ENCODE data around the gene CCDC93. TPM values are rescaled to one million over a fixed set of nuclear protein-coding genes. Genes with fewer than 3 reads are reported as not detected.

CCDC93 gene
- total RNA-seq, 1 donor: 10.2 TPM

GRCh38 chr2:117961201-117961600 lies 52.7 kb downstream of the CCDC93 start:
- DNase-seq (ENCODE audit: low read depth in 2 of 3, low spot score in 2 of 3): no peak

GRCh38 chr2:117960231-117960630 lies 53.6 kb downstream of the CCDC93 start:
- DNase-seq (ENCODE audit: low read depth in 2 of 3, low spot score in 2 of 3): no peak

GRCh38 chr2:117958186-117958585 lies 55.7 kb downstream of the CCDC93 start:
- DNase-seq (ENCODE audit: low read depth in 2 of 3, low spot score in 2 of 3): no peak

- DNase-seq (ENCODE audit: low read depth in 2 of 3, low spot score in 2 of 3): no peak
These were observed 56.3 kb downstream of the CCDC93 start for GRCh38 chr2:117957616-117958015.

- no peak for DNase-seq (ENCODE audit: low read depth in 2 of 3, low spot score in 2 of 3)
These were observed 57.7 kb downstream of the CCDC93 start for GRCh38 chr2:117956036-117956796.

- DNase-seq (ENCODE audit: low read depth in 2 of 3, low spot score in 2 of 3): no peak
These were observed 60.6 kb downstream of the CCDC93 start for GRCh38 chr2:117953231-117953630.

GRCh38 chr2:117952701-117953100 lies 61.2 kb downstream of the CCDC93 start:
- DNase-seq (ENCODE audit: low read depth in 2 of 3, low spot score in 2 of 3): no peak

GRCh38 chr2:117952228-117952627 lies 61.6 kb downstream of the CCDC93 start:
- DNase-seq (ENCODE audit: low read depth in 2 of 3, low spot score in 2 of 3): no peak

- no peak for DNase-seq (ENCODE audit: low read depth in 2 of 3, low spot score in 2 of 3)
These were observed 64.1 kb downstream of the CCDC93 start for GRCh38 chr2:117949806-117950205.

GRCh38 chr2:117948615-117949014 lies 65.3 kb downstream of the CCDC93 start:
- no peak for DNase-seq (ENCODE audit: low read depth in 2 of 3, low spot score in 2 of 3)

- DNase-seq (ENCODE audit: low read depth in 2 of 3, low spot score in 2 of 3): no peak
These were observed 68.6 kb downstream of the CCDC93 start for GRCh38 chr2:117945296-117945695.

- no peak for DNase-seq (ENCODE audit: low read depth in 2 of 3, low spot score in 2 of 3)
These were observed 69.1 kb downstream of the CCDC93 start for GRCh38 chr2:117944816-117945215.

GRCh38 chr2:117943013-117943672 lies 70.7 kb downstream of the CCDC93 start:
- DNase-seq (ENCODE audit: low read depth in 2 of 3, low spot score in 2 of 3): no peak

GRCh38 chr2:117942551-117942950 lies 71.3 kb downstream of the CCDC93 start:
- no peak for DNase-seq (ENCODE audit: low read depth in 2 of 3, low spot score in 2 of 3)

- no peak for DNase-seq (ENCODE audit: low read depth in 2 of 3, low spot score in 2 of 3)
These were observed 72.2 kb downstream of the CCDC93 start for GRCh38 chr2:117941693-117942092.

GRCh38 chr2:117940436-117940835 lies 73.4 kb downstream of the CCDC93 start:
- DNase-seq (ENCODE audit: low read depth in 2 of 3, low spot score in 2 of 3): no peak

GRCh38 chr2:117938611-117939010 lies 75.3 kb downstream of the CCDC93 start:
- no peak for DNase-seq (ENCODE audit: low read depth in 2 of 3, low spot score in 2 of 3)

- no peak for DNase-seq (ENCODE audit: low read depth in 2 of 3, low spot score in 2 of 3)
These were observed 76.9 kb downstream of the CCDC93 start for GRCh38 chr2:117936871-117937428.

GRCh38 chr2:117935954-117936353 lies 77.9 kb downstream of the CCDC93 start:
- DNase-seq (ENCODE audit: low read depth in 2 of 3, low spot score in 2 of 3): no peak

- no peak for DNase-seq (ENCODE audit: low read depth in 2 of 3, low spot score in 2 of 3)
These were observed 78.4 kb downstream of the CCDC93 start for GRCh38 chr2:117935456-117935855.

GRCh38 chr2:117933884-117934354 lies 80.0 kb downstream of the CCDC93 start:
- no peak for DNase-seq (ENCODE audit: low read depth in 2 of 3, low spot score in 2 of 3)

GRCh38 chr2:117931978-117932377 lies 81.9 kb downstream of the CCDC93 start:
- DNase-seq (ENCODE audit: low read depth in 2 of 3, low spot score in 2 of 3): no peak

All from hematopoietic multipotent progenitor cell (in vitro differentiated cells).